ENCODE data around the gene TSPAN8.

GRCh38 chr12:71190822-71191221 is 33.0 kb upstream of the TSPAN8 start:
- no peak for TF ChIP-seq POLR2A (IDR thresholded peaks at IDR 0.05)
- TF ChIP-seq CTCF (IDR thresholded peaks at IDR 0.05 in 4 of 5, conservative IDR thresholded peaks at IDR 0.05 in 1 of 5): no peak
